ENCODE data around the gene IL1A.
A peak's percentile ranks its signal among the peaks of the same experiment; 100 is the strongest.

The IL1A gene

DNA sequence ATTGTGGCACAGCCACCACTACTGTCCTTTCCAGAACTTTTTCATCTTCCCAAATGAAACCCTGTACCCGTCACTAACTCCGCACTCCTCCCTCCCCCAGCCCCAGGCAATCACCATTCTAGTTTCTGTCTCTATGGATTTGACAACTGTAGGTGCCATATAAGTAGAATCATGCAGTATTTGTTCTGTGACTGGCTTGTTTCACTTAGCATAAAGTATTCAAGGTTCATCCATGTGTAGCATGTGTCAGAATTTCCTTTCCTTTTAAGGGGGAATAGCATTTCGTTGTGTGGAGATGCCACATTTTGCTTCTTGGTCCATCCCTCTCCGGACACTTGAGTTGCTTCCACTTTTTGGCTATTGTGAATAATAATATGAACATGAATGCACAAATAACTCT, 19.0 kb downstream of the IL1A start:
- H3K9me3 Mint-ChIP-seq, result no peaks in the 10 kb centered on the region
- H3K27ac Mint-ChIP-seq, result peak overlapping the region; percentile 31
- peaks cover 15% of the 10 kb centered on the region for H3K36me3 Mint-ChIP-seq (ENCODE audit: low read depth)
- H3K27me3 Mint-ChIP-seq, result no peaks in the 10 kb centered on the region
- peak overlapping the region; percentile 95 for H3K4me3 Mint-ChIP-seq
- H3K4me1 Mint-ChIP-seq (ENCODE audit: low read depth), result peaks cover 37% of the 10 kb centered on the region

DNA sequence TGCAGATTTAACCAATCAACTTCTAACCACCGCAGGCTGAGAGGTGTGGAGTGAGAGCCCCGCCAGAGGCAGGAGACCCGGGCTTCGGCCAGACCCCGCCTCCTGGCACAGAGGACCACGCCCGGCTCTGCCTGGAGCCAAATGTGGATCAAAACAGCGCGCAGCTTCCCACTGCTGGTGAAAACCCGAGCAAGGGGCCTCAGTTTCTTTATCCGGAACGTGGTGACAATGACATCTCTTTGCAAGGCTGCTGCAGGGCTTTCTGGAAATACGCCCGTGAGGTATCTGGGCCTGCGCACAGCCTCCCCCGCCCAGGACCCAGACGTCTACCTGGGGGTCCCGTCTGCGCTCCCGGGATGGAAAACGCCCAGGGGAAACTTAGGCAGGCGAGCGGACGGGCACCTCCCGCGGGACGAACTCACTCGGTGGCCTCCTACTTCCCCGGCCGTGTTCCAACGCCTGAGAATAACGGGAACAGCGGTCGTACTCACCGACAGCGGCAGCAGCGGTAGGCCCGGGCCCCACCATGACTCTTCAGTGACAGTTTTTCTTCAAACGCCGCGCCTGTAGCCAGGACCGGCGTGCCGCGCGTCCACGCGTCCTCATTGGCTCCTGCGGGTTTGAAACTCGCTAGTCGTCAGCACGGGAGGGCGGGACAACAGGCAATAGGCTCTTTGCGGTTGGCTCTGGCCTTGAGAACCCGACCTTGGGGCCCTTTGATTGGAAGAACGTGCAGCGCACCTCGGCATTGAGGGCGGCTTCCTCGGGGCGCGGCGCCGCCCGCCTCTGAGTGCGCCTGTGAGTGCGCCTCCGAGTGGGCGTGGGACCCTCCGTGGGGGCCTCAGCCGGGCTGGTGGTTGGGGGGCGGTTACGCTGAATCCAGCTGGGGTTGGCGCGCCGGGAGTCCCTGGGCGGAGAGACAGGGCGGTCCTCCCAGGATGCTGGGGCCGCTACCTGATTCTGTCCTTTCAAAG, 19.9 kb downstream of the IL1A start, which contains the start of gene CKAP2L:
Gene CKAP2L (minus strand): TSS at position 539 of the 974 bp plus-strand sequence. CDS start 11 bp downstream, at position 528.
- H3K27me3 Mint-ChIP-seq, result no peaks in the 10 kb centered on the region
- H3K4me1 Mint-ChIP-seq (ENCODE audit: low read depth), result peaks cover 37% of the 10 kb centered on the region
- H3K9me3 Mint-ChIP-seq, result no peaks in the 10 kb centered on the region
- peak within 1 kb of the TSS; percentile 95 for H3K4me3 Mint-ChIP-seq
- peaks cover 17% of the 10 kb centered on the region for H3K36me3 Mint-ChIP-seq (ENCODE audit: low read depth)
- H3K27ac Mint-ChIP-seq, result peak within 1 kb of the TSS; percentile 53

DNA sequence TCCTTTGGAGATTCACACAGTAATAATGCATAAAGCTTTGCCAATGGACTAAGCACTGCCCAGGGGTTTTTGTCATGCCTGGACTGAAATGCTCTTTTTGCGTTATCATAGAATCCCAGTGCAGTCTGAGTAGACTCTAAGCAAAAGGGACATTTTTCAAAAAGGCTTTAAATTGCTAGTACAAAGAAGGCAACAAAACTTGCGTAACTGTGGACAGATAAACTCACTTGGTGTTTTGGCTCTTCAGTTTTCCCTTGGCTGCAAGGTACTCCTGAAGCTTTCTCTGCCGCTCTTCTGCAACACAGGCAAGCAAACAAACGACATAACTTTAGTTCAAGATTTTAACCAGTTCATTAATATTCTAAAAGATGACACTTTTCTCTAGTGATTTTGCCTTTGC, 22.0 kb downstream of the IL1A start:
- no peak overlapping the region for H3K27ac Mint-ChIP-seq
- no peaks in the 10 kb centered on the region for H3K27me3 Mint-ChIP-seq
- peak overlapping the region; percentile 9 for H3K4me3 Mint-ChIP-seq
- peaks cover 32% of the 10 kb centered on the region for H3K36me3 Mint-ChIP-seq (ENCODE audit: low read depth)
- H3K4me1 Mint-ChIP-seq (ENCODE audit: low read depth), result peaks cover 25% of the 10 kb centered on the region
- H3K9me3 Mint-ChIP-seq, result no peaks in the 10 kb centered on the region

DNA sequence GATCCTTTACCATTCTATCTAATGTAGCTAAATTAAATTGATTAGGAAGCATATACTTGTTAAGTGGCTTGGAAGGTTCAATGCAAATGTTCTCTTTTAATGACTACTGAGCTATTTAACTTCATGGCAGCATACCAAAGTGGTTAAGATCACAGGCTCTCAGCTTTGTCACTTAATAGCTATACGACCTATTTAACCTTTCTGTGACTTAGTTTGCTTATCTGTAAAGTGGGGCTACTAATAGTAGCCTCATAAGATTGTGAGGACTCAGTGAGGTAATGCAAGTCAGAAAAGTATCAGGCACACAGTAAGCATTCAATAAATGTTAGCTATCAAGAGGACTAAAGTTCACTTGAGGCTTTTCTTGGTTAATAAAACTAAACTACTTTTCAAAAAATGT, 24.1 kb downstream of the IL1A start:
- Mint-ChIP-seq H3K4me3 (no peak overlapping the region), H3K4me1 (ENCODE audit: low read depth) (peaks cover 19% of the 10 kb centered on the region), H3K27me3 (no peaks in the 10 kb centered on the region)

DNA sequence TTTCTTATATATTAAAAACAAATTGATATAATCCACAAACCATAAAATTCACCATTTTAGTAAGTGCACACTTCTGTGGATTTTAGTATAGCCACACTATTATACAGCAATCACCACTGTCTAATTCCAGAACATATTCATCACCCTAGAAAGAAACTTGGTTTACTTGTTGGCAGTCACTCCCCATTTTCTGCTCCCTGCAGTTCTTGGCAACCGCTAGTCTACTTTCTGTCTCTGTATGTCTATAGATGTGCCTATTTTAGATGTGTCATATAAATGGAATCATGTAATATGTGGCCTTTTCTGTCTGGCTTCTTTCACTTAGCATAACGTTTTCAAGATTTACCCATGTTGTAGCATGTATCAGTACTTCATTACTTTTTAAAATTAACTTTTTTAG, 25.6 kb downstream of the IL1A start:
- no peaks in the 10 kb centered on the region for H3K9me3 Mint-ChIP-seq
- H3K4me1 Mint-ChIP-seq (ENCODE audit: low read depth), result peaks cover 9% of the 10 kb centered on the region
- no peak overlapping the region for H3K27ac Mint-ChIP-seq
- H3K4me3 Mint-ChIP-seq, result no peak overlapping the region
- no peaks in the 10 kb centered on the region for H3K27me3 Mint-ChIP-seq
- H3K36me3 Mint-ChIP-seq (ENCODE audit: low read depth), result peaks cover 60% of the 10 kb centered on the region

More for the DNA sequence above, 24.1 kb downstream of the IL1A start:
- Mint-ChIP-seq H3K27ac (no peak overlapping the region), H3K9me3 (no peaks in the 10 kb centered on the region), H3K36me3 (ENCODE audit: low read depth) (peaks cover 48% of the 10 kb centered on the region)

GRCh38 chr2:112757265-112757664, 27.0 kb downstream of the IL1A start:
- Mint-ChIP-seq H3K9me3 (no peaks in the 10 kb centered on the region), H3K27ac (no peak overlapping the region), H3K27me3 (no peaks in the 10 kb centered on the region), H3K36me3 (ENCODE audit: low read depth) (peaks cover 61% of the 10 kb centered on the region), H3K4me3 (no peak overlapping the region), H3K4me1 (ENCODE audit: low read depth) (no peaks in the 10 kb centered on the region)

GRCh38 chr2:112756207-112756606, 28.1 kb downstream of the IL1A start:
- Mint-ChIP-seq H3K27ac (no peak overlapping the region), H3K4me3 (no peak overlapping the region), H3K36me3 (ENCODE audit: low read depth) (peaks cover 59% of the 10 kb centered on the region), H3K4me1 (ENCODE audit: low read depth) (no peaks in the 10 kb centered on the region), H3K27me3 (no peaks in the 10 kb centered on the region), H3K9me3 (no peaks in the 10 kb centered on the region)

DNA sequence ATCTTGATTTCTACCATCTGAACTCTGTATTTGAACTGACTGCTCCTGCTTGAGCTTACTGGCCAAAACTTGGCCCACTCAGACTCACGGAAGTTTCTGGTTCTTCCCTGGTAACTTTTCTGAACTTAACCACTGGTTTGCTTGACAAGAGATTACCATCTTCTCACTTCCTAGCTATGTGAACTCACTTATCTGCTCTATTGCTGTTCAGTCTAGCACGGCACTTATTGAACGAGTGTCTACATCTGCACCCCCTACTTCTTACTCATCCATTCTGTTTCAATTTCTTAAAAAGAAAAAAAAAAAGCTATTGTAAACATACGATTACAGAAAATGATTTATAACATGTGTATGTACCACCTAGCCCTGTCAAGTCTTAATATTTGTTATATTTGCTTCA, 28.8 kb downstream of the IL1A start:
- Mint-ChIP-seq H3K27ac (no peak overlapping the region), H3K36me3 (ENCODE audit: low read depth) (peaks cover 58% of the 10 kb centered on the region), H3K4me3 (no peak overlapping the region), H3K27me3 (no peaks in the 10 kb centered on the region), H3K4me1 (ENCODE audit: low read depth) (peaks cover 1% of the 10 kb centered on the region), H3K9me3 (no peaks in the 10 kb centered on the region)

GRCh38 chr2:112754564-112754963, 29.7 kb downstream of the IL1A start:
- H3K36me3 Mint-ChIP-seq (ENCODE audit: low read depth), result peaks cover 58% of the 10 kb centered on the region
- peaks cover 10% of the 10 kb centered on the region for H3K4me1 Mint-ChIP-seq (ENCODE audit: low read depth)
- H3K9me3 Mint-ChIP-seq, result no peaks in the 10 kb centered on the region
- no peak overlapping the region for H3K4me3 Mint-ChIP-seq
- H3K27me3 Mint-ChIP-seq, result no peaks in the 10 kb centered on the region
- H3K27ac Mint-ChIP-seq, result no peak overlapping the region

DNA sequence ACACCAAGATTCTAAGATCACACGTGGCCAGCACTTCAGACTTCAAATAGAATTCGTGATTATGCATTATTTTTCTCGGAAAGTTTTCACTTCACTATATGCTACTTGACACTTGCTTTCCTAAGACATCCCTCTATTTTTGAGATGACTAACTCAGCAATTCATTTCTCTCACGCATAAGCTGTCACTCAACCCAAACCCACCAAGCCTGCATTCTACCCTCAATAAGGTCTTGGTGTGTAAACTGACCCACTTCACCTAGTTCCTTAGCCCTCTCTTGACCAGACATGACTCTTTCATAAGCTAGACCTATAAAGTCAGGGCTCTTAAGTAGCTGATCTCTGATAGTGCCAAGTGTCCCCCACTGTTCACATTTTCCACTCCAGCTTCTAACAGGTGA, 31.6 kb downstream of the IL1A start:
- peaks cover 10% of the 10 kb centered on the region for H3K4me1 Mint-ChIP-seq (ENCODE audit: low read depth)

DNA sequence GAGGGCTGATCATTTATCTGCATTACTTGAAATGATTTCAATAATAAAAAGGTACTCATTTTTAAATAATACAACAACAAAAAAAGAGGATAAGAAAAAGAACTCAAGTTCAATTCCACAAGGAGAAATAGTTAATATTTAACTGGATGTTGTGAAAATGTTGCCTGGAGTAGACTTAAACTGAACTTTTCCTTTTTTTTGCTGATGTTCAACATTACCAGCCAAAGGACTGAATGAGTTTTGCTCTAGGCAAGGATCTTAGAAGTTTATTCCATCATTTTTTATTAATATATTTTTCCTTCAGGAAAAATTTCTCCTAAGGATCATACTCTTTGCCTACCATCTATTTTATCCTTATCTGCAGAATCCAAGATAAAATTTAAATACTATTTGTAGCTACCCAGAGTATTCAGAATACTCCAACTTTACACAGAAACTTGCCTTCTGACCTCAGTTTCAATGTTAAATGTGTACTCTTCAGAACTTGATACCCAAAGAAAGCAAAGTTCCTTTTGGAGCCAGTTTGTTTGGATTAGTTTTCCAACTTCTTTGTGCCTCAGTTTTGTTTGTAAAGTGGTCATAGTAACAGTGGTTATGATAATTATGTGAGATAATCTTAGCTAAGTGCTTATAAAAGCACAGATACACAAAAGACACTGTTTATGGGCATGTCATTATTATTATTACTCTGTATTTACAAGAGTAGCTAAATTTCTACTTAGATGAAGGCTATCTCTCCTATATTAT, 32.7 kb downstream of the IL1A start:
- Mint-ChIP-seq H3K9me3 (no peaks in the 10 kb centered on the region), H3K4me3 (no peak overlapping the region), H3K4me1 (ENCODE audit: low read depth) (peaks cover 10% of the 10 kb centered on the region), H3K27me3 (no peaks in the 10 kb centered on the region), H3K36me3 (ENCODE audit: low read depth) (peaks cover 37% of the 10 kb centered on the region), H3K27ac (no peak overlapping the region)

More for the DNA sequence above, 31.6 kb downstream of the IL1A start:
- no peak overlapping the region for H3K27ac Mint-ChIP-seq
- no peak overlapping the region for H3K4me3 Mint-ChIP-seq
- no peaks in the 10 kb centered on the region for H3K9me3 Mint-ChIP-seq
- no peaks in the 10 kb centered on the region for H3K27me3 Mint-ChIP-seq
- peaks cover 42% of the 10 kb centered on the region for H3K36me3 Mint-ChIP-seq (ENCODE audit: low read depth)

GRCh38 chr2:112750560-112750843, 33.8 kb downstream of the IL1A start:
- no peak overlapping the region for H3K4me3 Mint-ChIP-seq
- H3K36me3 Mint-ChIP-seq (ENCODE audit: low read depth), result peaks cover 36% of the 10 kb centered on the region
- no peak overlapping the region for H3K27ac Mint-ChIP-seq
- H3K4me1 Mint-ChIP-seq (ENCODE audit: low read depth), result peaks cover 10% of the 10 kb centered on the region
- H3K9me3 Mint-ChIP-seq, result no peaks in the 10 kb centered on the region
- no peaks in the 10 kb centered on the region for H3K27me3 Mint-ChIP-seq

DNA sequence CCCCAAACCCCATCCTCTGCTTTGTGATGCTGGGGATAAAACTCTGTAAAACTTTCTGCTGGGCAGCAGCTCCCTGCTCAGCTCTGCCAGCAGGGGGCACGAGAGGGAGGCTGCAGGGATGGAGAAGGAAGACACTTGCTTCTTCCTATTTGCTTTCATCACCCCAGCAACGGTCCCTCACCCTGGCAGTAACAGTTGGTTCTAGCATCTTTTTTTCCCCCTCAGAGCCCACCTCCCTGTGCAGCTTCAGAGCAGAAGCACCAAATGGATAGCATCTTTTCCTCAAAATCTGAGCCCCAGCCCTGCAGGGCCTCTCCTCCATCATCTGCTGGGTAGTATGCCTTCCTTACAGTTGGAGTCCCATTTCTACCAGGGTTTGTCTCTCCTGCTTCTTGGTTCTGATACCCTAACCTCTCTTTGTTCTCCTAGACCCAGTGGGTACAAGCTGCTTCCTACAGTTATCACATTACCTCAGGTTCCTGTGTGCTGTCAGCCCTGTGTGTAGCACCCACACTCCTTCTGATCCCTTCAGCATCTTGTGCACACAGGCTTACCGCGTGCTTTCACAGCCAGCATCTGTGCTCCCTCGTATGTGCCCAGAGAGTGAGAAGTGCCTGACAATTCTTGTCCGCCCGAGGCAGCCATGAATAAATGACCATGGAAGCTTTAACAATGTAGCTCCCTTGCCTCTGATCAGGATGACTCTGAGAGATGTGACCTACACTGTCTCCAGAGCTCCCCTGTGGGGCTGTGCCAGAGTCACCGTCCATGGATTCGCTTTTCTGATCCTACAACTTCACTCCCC, 34.3 kb downstream of the IL1A start:
- no peak overlapping the region for H3K4me3 Mint-ChIP-seq

GRCh38 chr2:112740527-112740926, 43.8 kb downstream of the IL1A start:
- Mint-ChIP-seq H3K4me3 (no peak overlapping the region), H3K27me3 (no peaks in the 10 kb centered on the region), H3K36me3 (ENCODE audit: low read depth) (peaks cover 65% of the 10 kb centered on the region), H3K9me3 (no peaks in the 10 kb centered on the region), H3K4me1 (ENCODE audit: low read depth) (peaks cover 10% of the 10 kb centered on the region), H3K27ac (no peak overlapping the region)

More for the DNA sequence above, 34.3 kb downstream of the IL1A start:
- H3K27me3 Mint-ChIP-seq, result no peaks in the 10 kb centered on the region
- peaks cover 10% of the 10 kb centered on the region for H3K4me1 Mint-ChIP-seq (ENCODE audit: low read depth)
- no peaks in the 10 kb centered on the region for H3K9me3 Mint-ChIP-seq
- peaks cover 35% of the 10 kb centered on the region for H3K36me3 Mint-ChIP-seq (ENCODE audit: low read depth)
- H3K27ac Mint-ChIP-seq, result no peak overlapping the region

Data from stimulated activated naive CD8-positive, alpha-beta T cell treated with anti-CD3 and anti-CD28 coated beads, Interleukin-15, Interleukin-2, amounts not matched to agents 100 ng/mL and 50 ng/mL, for 24 hours (primary cell).